ENCODE measurements around the gene GLYATL1B. TPM values are rescaled to one million over a fixed set of nuclear protein-coding genes. Genes with fewer than 3 reads are reported as not detected.
"Not testable (repeated sequence)": the region's sequence is repeated elsewhere in the genome, so short reads cannot be mapped to it uniquely, and the experiment has no call there.

Gene GLYATL1B
- total and polyA plus RNA-seq, 4 donors = not detected

DNA sequence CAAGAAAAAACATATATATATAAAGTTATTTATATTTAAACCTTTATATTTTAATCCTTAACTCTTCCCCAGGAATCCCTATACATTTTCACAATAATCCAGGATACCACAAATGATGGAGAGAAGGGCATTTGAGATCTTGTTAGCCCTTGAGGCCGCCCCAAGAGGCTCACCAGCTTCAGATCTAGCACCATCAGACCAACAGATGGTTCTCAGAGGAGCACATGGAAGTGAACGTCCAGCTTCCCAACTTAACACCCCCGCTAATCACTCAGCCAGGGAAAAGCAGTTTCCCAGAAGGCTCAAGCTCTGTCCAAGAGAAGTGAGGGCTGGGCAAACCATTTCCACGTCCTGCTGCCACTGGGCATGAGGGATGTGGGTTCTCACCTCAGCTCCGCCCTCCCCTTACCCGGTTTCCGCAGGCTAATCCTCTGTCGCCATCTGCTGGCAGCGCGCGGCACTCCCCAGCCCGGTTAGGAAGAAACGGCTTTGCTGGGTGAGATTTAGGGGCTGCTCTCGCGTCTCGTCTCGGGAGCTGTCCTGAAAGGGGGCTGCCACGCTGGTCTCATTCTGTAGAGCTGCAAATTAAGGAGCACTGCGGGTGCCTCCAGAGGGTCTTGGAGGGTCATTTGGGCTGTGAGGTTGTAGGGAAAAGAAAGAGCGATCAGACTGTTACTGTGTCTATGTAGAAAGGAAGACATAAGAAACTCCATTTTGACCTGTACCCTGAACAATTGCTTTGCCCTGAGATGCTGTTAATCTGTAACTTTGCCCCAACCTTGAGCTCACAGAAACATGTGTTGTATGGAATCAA is 49.7 kb downstream of the GLYATL1B start:
- Histone ChIP-seq H3K36me3 (ENCODE audit: control insufficient read depth in 4 of 4, insufficient read depth in 3 of 4, low read depth in 1 of 4, low read length in 3 of 4) (peaks cover 0 to 10% (median 3%) of the 10 kb centered on the region in 4 donors), H3K9ac (ENCODE audit: low read depth in 1 of 2, low read length in 2 of 2) (no peak overlapping the region), H3K9me3 (ENCODE audit: control insufficient read depth in 4 of 4, low read length in 3 of 4) (peaks cover 0 to 1% (median 0%) of the 10 kb centered on the region in 4 donors), H3K4me1 (ENCODE audit: control insufficient read depth in 4 of 4, insufficient read depth in 4 of 4, low read length in 3 of 4) (peaks cover 0 to 5% (median 0%) of the 10 kb centered on the region in 4 donors), H3K27ac (ENCODE audit: low read depth in 1 of 2, low read length in 2 of 2) (no peak overlapping the region), H3K27me3 (ENCODE audit: control insufficient read depth in 4 of 4, insufficient read depth in 4 of 4, low read length in 3 of 4) (no peaks in the 10 kb centered on the region), H3K4me3 (ENCODE audit: low read depth in 1 of 3, low read length in 3 of 3) (no peak overlapping the region)
- 16% methylated on average over 20 of the region's 20 CpGs for WGBS
- DNase-seq (ENCODE audit: low spot score) = peak; percentile 87
- TF ChIP-seq, protein P1, sequence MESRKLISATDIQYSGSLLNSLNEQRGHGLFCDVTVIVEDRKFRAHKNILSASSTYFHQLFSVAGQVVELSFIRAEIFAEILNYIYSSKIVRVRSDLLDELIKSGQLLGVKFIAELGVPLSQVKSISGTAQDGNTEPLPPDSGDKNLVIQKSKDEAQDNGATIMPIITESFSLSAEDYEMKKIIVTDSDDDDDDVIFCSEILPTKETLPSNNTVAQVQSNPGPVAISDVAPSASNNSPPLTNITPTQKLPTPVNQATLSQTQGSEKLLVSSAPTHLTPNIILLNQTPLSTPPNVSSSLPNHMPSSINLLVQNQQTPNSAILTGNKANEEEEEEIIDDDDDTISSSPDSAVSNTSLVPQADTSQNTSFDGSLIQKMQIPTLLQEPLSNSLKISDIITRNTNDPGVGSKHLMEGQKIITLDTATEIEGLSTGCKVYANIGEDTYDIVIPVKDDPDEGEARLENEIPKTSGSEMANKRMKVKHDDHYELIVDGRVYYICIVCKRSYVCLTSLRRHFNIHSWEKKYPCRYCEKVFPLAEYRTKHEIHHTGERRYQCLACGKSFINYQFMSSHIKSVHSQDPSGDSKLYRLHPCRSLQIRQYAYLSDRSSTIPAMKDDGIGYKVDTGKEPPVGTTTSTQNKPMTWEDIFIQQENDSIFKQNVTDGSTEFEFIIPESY (IDR thresholded peaks at IDR 0.05) = no peak
- TF ChIP-seq RXRA (IDR thresholded peaks at IDR 0.05) = peak in 1 of 2 donors; percentile 8
- no peak for TF ChIP-seq GABPA (IDR thresholded peaks at IDR 0.05 in 1 of 2, conservative IDR thresholded peaks at IDR 0.05 in 1 of 2)
- no peak for TF ChIP-seq REST (IDR thresholded peaks at IDR 0.05)
- TF ChIP-seq TAF1 (conservative IDR thresholded peaks at IDR 0.05) = no peak
- no peak for TF ChIP-seq JUND (IDR thresholded peaks at IDR 0.05)
- peak; percentile 97 for TF ChIP-seq CTCF (IDR thresholded peaks at IDR 0.05; ENCODE audit: low read depth, low read length, missing input control)
- no peak for TF ChIP-seq NR2F2 (IDR thresholded peaks at IDR 0.05)
- TF ChIP-seq RAD21 (IDR thresholded peaks at IDR 0.05) = peak; percentile 92 to 98
- no peak for TF ChIP-seq HNF4G (IDR thresholded peaks at IDR 0.05)

GRCh38 chr11:59136551-59136950 is 50.4 kb downstream of the GLYATL1B start:
- not testable (repeated sequence) for H3K9ac ChIP-seq (ENCODE audit: low read depth in 1 of 2, low read length in 2 of 2); H3K27ac ChIP-seq (ENCODE audit: low read depth in 1 of 2, low read length in 2 of 2)
- 71% methylated on average over 6 of the region's 6 CpGs for WGBS

More at GRCh38 chr11:59136551-59136950, 50.4 kb downstream of the GLYATL1B start:
- peaks cover 0 to 10% (median 3%) of the 10 kb centered on the region in 4 donors for H3K36me3 ChIP-seq (ENCODE audit: control insufficient read depth in 4 of 4, insufficient read depth in 3 of 4, low read depth in 1 of 4, low read length in 3 of 4)
- not testable (repeated sequence) for H3K9me3 ChIP-seq (ENCODE audit: control insufficient read depth in 4 of 4, low read length in 3 of 4); H3K4me1 ChIP-seq (ENCODE audit: control insufficient read depth in 4 of 4, insufficient read depth in 4 of 4, low read length in 3 of 4); H3K27me3 ChIP-seq (ENCODE audit: control insufficient read depth in 4 of 4, insufficient read depth in 4 of 4, low read length in 3 of 4); DNase-seq (ENCODE audit: low spot score); H3K4me3 ChIP-seq (ENCODE audit: low read depth in 1 of 3, low read length in 3 of 3)
